Loucy (cell line): ENCODE measurements around the gene PHF8.

Experiments
- H2AFZ ChIP-seq: fragments of 200-600 bp; sonication (generic); 2 replicates; pipeline ENCODE4 v1.6.0; 2016; ENCODE audit warnings: antibody characterized with exemption, mild to moderate bottlenecking, low read length, moderate library complexity
- H3F3A ChIP-seq: fragments of 200-600 bp; 2 replicates; pipeline ENCODE4 v1.6.0; 2016; ENCODE audit warnings: antibody characterized with exemption, low read depth, mild to moderate bottlenecking
- H3K27me3 ChIP-seq: fragments of 200-600 bp; sonication (generic); 2 replicates; pipeline ENCODE4 v1.6.1; 2014; ENCODE audit warnings: low read length, mild to moderate bottlenecking; ENCODE audit not compliant: insufficient read depth, poor library complexity, severe bottlenecking
- H3K36me3 ChIP-seq: fragments of 200-600 bp; sonication (generic); 2 replicates; pipeline ENCODE4 v1.6.1; 2016; ENCODE audit warnings: low read length; ENCODE audit not compliant: insufficient read depth
- H3K4me1 ChIP-seq: fragments of 200-600 bp; sonication (generic); 2 replicates; pipeline ENCODE4 v1.5.1; 2014; ENCODE audit warnings: low read length, mild to moderate bottlenecking; ENCODE audit not compliant: insufficient read depth, poor library complexity, severe bottlenecking
- H3K4me2 ChIP-seq: fragments of 200-600 bp; sonication (generic); 2 replicates; pipeline ENCODE4 v1.6.0; 2014; ENCODE audit warnings: antibody characterized with exemption, low read length, low read depth, mild to moderate bottlenecking; ENCODE audit not compliant: poor library complexity, severe bottlenecking
- H3K4me3 ChIP-seq: fragments of 200-600 bp; sonication (generic); 2 replicates; pipeline ENCODE4 v1.5.1; 2014; ENCODE audit warnings: low read length, mild to moderate bottlenecking, mixed read lengths; ENCODE audit not compliant: poor library complexity, severe bottlenecking
- H3K79me2 ChIP-seq: fragments of 200-600 bp; sonication (generic); 2 replicates; pipeline ENCODE4 v1.6.1; 2014; ENCODE audit warnings: low read length; ENCODE audit not compliant: insufficient read depth
- H3K9ac ChIP-seq: fragments of 200-600 bp; sonication (generic); 2 replicates; pipeline ENCODE4 v1.6.0; 2014; ENCODE audit warnings: mild to moderate bottlenecking, low read depth, low read length, moderate library complexity; ENCODE audit not compliant: poor library complexity, severe bottlenecking
- H3K9me2 ChIP-seq: fragments of 200-600 bp; sonication (generic); replicated peaks from 2 replicates; pipeline ENCODE4 v1.6.1; 2016; ENCODE audit warnings: low read depth, low read length, mixed read lengths
- H3K9me3 ChIP-seq: fragments of 200-600 bp; sonication (generic); 2 replicates; pipeline ENCODE4 v1.6.1; 2014; ENCODE audit warnings: mild to moderate bottlenecking, antibody characterized with exemption, low read length, low read depth; ENCODE audit not compliant: insufficient read depth
- H4K20me1 ChIP-seq: fragments of 200-600 bp; sonication (generic); 2 replicates; pipeline ENCODE4 v1.6.0; 2014; ENCODE audit warnings: antibody characterized with exemption, low read length, mild to moderate bottlenecking; ENCODE audit not compliant: insufficient read depth, poor library complexity, severe bottlenecking
- CTCF ChIP-seq: fragments of 200-600 bp; sonication (generic); conservative IDR thresholded peaks from 2 replicates; pipeline ENCODE4 v1.5.1; 2014; ENCODE audit warnings: mild to moderate bottlenecking, antibody characterized with exemption, low read length
- EZH2phosphoT487 ChIP-seq: fragments of 200-600 bp; IDR thresholded peaks from 2 replicates; pipeline ENCODE4 v1.6.1; 2018; ENCODE audit warnings: antibody characterized with exemption, mild to moderate bottlenecking, moderate library complexity, borderline replicate concordance

PHF8 gene

DNA sequence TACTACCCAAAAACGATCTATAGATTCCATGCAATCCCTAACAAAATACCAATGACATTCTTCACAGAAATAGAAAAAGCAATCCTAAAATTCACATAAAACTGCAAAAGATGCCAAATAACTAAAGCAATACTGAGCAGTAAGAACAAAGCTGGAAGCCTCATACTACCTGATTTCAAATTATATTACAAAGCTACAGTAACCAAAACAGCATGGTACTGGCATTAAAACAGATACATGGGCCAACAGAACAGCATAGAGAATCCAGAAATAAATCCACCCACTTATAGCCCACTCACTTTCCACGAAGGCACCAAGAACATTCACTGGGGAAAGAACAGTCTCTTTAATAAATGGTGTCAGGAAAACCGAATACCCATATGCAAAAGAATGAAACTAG is 74.7 kb downstream of the PHF8 start:
- H3K9ac ChIP-seq: no peak overlapping the region
- H3K4me2 ChIP-seq: no peak overlapping the region
- H2AFZ ChIP-seq: no peak overlapping the region
- H3K4me3 ChIP-seq: no peak overlapping the region
- no peaks in the 10 kb centered on the region for H3K27me3 ChIP-seq
- no peaks in the 10 kb centered on the region for H3K79me2 ChIP-seq
- no peaks in the 10 kb centered on the region for H3F3A ChIP-seq
- H4K20me1 ChIP-seq: no peaks in the 10 kb centered on the region
- H3K9me3 ChIP-seq: no peaks in the 10 kb centered on the region
- H3K36me3 ChIP-seq: peaks cover 10% of the 10 kb centered on the region; the same call in 1 of the 2 replicates
- no peaks in the 10 kb centered on the region for H3K4me1 ChIP-seq
- TF ChIP-seq EZH2phosphoT487: no peak
- no peaks in the 10 kb centered on the region for H3K9me2 ChIP-seq

DNA sequence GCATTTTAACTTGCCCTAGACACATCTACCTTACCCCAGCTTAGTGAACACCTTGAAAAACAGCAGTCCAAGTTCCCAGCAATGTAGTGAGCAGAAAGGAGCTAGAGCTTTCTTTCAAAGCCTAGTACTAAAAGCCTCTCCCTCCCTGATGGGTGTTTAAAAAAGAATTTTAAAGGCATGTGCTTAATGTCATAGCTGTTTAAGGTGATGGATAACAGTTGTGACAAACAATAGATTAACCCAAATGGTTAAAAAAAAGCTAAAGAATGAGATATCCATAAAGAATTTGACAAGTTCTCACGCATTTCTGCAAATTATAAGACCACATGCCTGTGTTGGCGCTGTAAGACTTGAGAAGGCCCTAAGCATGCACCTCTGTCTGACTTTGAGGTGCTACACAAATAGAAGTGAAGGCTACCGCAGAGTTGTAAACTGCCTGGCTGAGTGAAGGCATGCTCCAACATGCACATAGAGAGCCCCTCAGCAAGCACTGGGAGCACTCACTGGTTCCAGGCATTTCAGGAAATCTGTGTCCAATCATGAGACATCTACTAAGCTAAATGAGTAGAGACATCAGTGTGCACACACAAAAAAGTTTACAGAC is 94.0 kb downstream of the PHF8 start:
- Histone ChIP-seq H3K4me2 (no peak overlapping the region), H3K4me3 (no peak overlapping the region), H3K9me3 (no peaks in the 10 kb centered on the region), H3K27me3 (no peaks in the 10 kb centered on the region), H3F3A (no peaks in the 10 kb centered on the region), H4K20me1 (no peaks in the 10 kb centered on the region), H3K9ac (no peak overlapping the region), H3K9me2 (no peaks in the 10 kb centered on the region), H3K4me1 (no peaks in the 10 kb centered on the region), H3K79me2 (no peaks in the 10 kb centered on the region), H3K36me3 (peaks cover 12% of the 10 kb centered on the region; the same call in 1 of the 2 replicates), H2AFZ (no peak overlapping the region)
- TF ChIP-seq CTCF (no peak), EZH2phosphoT487 (no peak)

- TF ChIP-seq CTCF (no peak), EZH2phosphoT487 (no peak)
- Histone ChIP-seq H3K9ac (no peak overlapping the region), H3K4me1 (peaks cover 16% of the 10 kb centered on the region), H3F3A (no peaks in the 10 kb centered on the region), H3K9me3 (no peaks in the 10 kb centered on the region), H2AFZ (no peak overlapping the region), H3K4me2 (no peak overlapping the region), H3K36me3 (peaks cover 50% of the 10 kb centered on the region; the same call in 1 of the 2 replicates), H3K4me3 (no peak overlapping the region), H3K9me2 (no peaks in the 10 kb centered on the region), H4K20me1 (no peaks in the 10 kb centered on the region), H3K79me2 (no peaks in the 10 kb centered on the region), H3K27me3 (no peaks in the 10 kb centered on the region)
Observed at GRCh38 chrX:53940180-53940579, 104.1 kb downstream of the PHF8 start.

GRCh38 chrX:53939127-53939526 is 105.1 kb downstream of the PHF8 start:
- H3F3A ChIP-seq: no peaks in the 10 kb centered on the region
- no peak overlapping the region for H2AFZ ChIP-seq
- no peaks in the 10 kb centered on the region for H3K9me3 ChIP-seq
- no peaks in the 10 kb centered on the region for H4K20me1 ChIP-seq
- TF ChIP-seq EZH2phosphoT487 (no peak), CTCF (no peak)
- peak overlapping the region; percentile 21 for H3K4me2 ChIP-seq
- H3K27me3 ChIP-seq: no peaks in the 10 kb centered on the region
- H3K9ac ChIP-seq: no peak overlapping the region
- no peak overlapping the region for H3K4me3 ChIP-seq
- no peaks in the 10 kb centered on the region for H3K9me2 ChIP-seq
- peaks cover 19% of the 10 kb centered on the region for H3K4me1 ChIP-seq
- peaks cover 49% of the 10 kb centered on the region; the same call in 1 of the 2 replicates for H3K36me3 ChIP-seq
- H3K79me2 ChIP-seq: no peaks in the 10 kb centered on the region
